HCT116 (cell line): ENCODE data around the gene IP6K3.

Source experiments
- ATF3 ChIP-seq: IDR thresholded peaks from 2 replicates; pipeline ENCODE4 v1.6.1; 2012
- CEBPB ChIP-seq: IDR thresholded peaks from 2 replicates; pipeline ENCODE4 v1.6.1; 2012; ENCODE audit warnings: low read depth
- CTCF ChIP-seq, 3 experiments: fragments of 200-600 bp in 1 of 3; sonication (generic) in 1 of 3; IDR thresholded peaks in 2 of 3; conservative IDR thresholded peaks in 1 of 3; 2 replicates each; pipeline ENCODE4 v1.5.1; 2012 to 2017; ENCODE audit warnings: low read depth in 2 of 3, low read length in 2 of 3, antibody characterized with exemption in 1 of 3, borderline replicate concordance in 1 of 3, control low read depth in 1 of 3, mild to moderate bottlenecking in 1 of 3, mixed read lengths in 1 of 3, mixed run types in 1 of 3, moderate library complexity in 1 of 3; ENCODE audit not compliant: insufficient read depth in 1 of 3
- EGR1 ChIP-seq: IDR thresholded peaks from 2 replicates; pipeline ENCODE4 v1.6.1; 2012; ENCODE audit warnings: low read depth
- EZH2 ChIP-seq: fragments of 200-600 bp; sonication (generic); IDR thresholded peaks from 2 replicates; pipeline ENCODE4 v1.6.1; 2017; ENCODE audit warnings: antibody characterized with exemption, mixed run types
- EZH2phosphoT487 ChIP-seq: fragments of 200-600 bp; IDR thresholded peaks from 2 replicates; pipeline ENCODE4 v1.6.1; 2018; ENCODE audit warnings: antibody characterized with exemption, borderline replicate concordance
- JUND ChIP-seq: IDR thresholded peaks from 2 replicates; pipeline ENCODE4 v1.6.1; 2012
- POLR2A ChIP-seq: IDR thresholded peaks from 2 replicates; pipeline ENCODE4 v1.7.0; 2011; ENCODE audit warnings: borderline replicate concordance; ENCODE audit not compliant: insufficient read depth, insufficient read length; ENCODE audit errors: extremely low read depth
- POLR2AphosphoS5 ChIP-seq: IDR thresholded peaks from 2 replicates; pipeline ENCODE4 v1.6.1; 2011; ENCODE audit warnings: mild to moderate bottlenecking, low read depth, low read length, moderate library complexity
- REST ChIP-seq: IDR thresholded peaks from 2 replicates; pipeline ENCODE4 v1.6.1; 2012; ENCODE audit warnings: low read depth
- SIN3A ChIP-seq: IDR thresholded peaks from 2 replicates; pipeline ENCODE4 v1.6.1; 2012; ENCODE audit warnings: low read depth
- YY1 ChIP-seq: IDR thresholded peaks from 2 replicates; pipeline ENCODE4 v1.6.1; 2011; ENCODE audit warnings: low read length, low read depth, moderate library complexity, mild to moderate bottlenecking; ENCODE audit not compliant: insufficient replicate concordance; ENCODE audit errors: extremely low read depth
- ZBTB33 ChIP-seq: IDR thresholded peaks from 2 replicates; pipeline ENCODE4 v1.6.1; 2011; ENCODE audit warnings: mild to moderate bottlenecking, low read length, moderate library complexity; ENCODE audit not compliant: insufficient replicate concordance; ENCODE audit errors: extremely low read depth

GRCh38 chr6:33679761-33680160 is 66.9 kb downstream of the IP6K3 start:
- no peak for TF ChIP-seq JUND
- no peak for TF ChIP-seq YY1
- no peak for TF ChIP-seq CTCF (IDR thresholded peaks at IDR 0.05 in 2 of 3, conservative IDR thresholded peaks at IDR 0.05 in 1 of 3; ENCODE audit: borderline replicate concordance in 1 of 3, insufficient read depth in 1 of 3, low read depth in 2 of 3, low read length in 2 of 3)
- no peak for TF ChIP-seq REST
- TF ChIP-seq ZBTB33: no peak
- TF ChIP-seq POLR2AphosphoS5: no peak
- TF ChIP-seq EZH2: no peak
- no peak for TF ChIP-seq SIN3A
- TF ChIP-seq ATF3: no peak
- no peak for TF ChIP-seq EZH2phosphoT487
- no peak for TF ChIP-seq POLR2A
- no peak for TF ChIP-seq CEBPB
- TF ChIP-seq EGR1: no peak
